HG02840 (cell line): ENCODE measurements around the gene LIPF.
"Not testable (repeated sequence)": the region's sequence is repeated elsewhere in the genome, so short reads cannot be mapped to it uniquely, and the experiment has no call there.

Experiments
- ATAC-seq: cut with Tn5 transposase; IDR thresholded peaks from one replicate; pipeline ENCODE4 v1.9.1; 2021; ENCODE audit warnings: mild to moderate bottlenecking, moderate library complexity, moderate number of reproducible peaks; ENCODE audit not compliant: unreplicated experiment, low FRiP score

The LIPF gene

GRCh38 chr10:88672041-88672440, 7.8 kb downstream of the LIPF start:
- ATAC-seq, result no peak

- no peak for ATAC-seq
These were observed 12.2 kb downstream of the LIPF start for GRCh38 chr10:88676283-88677060.

- ATAC-seq, result no peak
These were observed 16.7 kb downstream of the LIPF start for GRCh38 chr10:88680958-88681357.

- no peak for ATAC-seq
These were observed 18.2 kb downstream of the LIPF start for GRCh38 chr10:88682491-88682890.

GRCh38 chr10:88687853-88688467, 23.7 kb downstream of the LIPF start:
- ATAC-seq, result no peak

GRCh38 chr10:88689366-88689765, 25.1 kb downstream of the LIPF start:
- ATAC-seq, result no peak

- no peak for ATAC-seq
These were observed 29.3 kb downstream of the LIPF start for GRCh38 chr10:88693392-88694020.

GRCh38 chr10:88702848-88703597, 38.8 kb downstream of the LIPF start:
- ATAC-seq, result no peak

- no peak for ATAC-seq
These were observed 41.7 kb downstream of the LIPF start, which contains the start of gene LIPK for GRCh38 chr10:88705958-88706357. TSS of gene LIPK (plus strand) at chr10:88706249. CDS start at chr10:88724544, 18,295 bp downstream.

GRCh38 chr10:88707429-88708155, 43.4 kb downstream of the LIPF start:
- ATAC-seq, result no peak

GRCh38 chr10:88709361-88709760, 45.1 kb downstream of the LIPF start:
- ATAC-seq, result not testable (repeated sequence)

- ATAC-seq, result no peak
These were observed 51.3 kb downstream of the LIPF start for GRCh38 chr10:88715517-88715916.

GRCh38 chr10:88721392-88721791, 57.1 kb downstream of the LIPF start:
- ATAC-seq, result no peak

- ATAC-seq, result no peak
These were observed 61.6 kb downstream of the LIPF start for GRCh38 chr10:88725798-88726197.

- ATAC-seq, result no peak
These were observed 64.0 kb downstream of the LIPF start for GRCh38 chr10:88728107-88728763.
